HG03196 (cell line): Measurements from ENCODE around the gene PEPD.

ENCODE experiments used
- ATAC-seq: cut with Tn5 transposase; IDR thresholded peaks from one replicate; pipeline ENCODE4 v1.9.1; 2021; ENCODE audit not compliant: unreplicated experiment

PEPD gene

GRCh38 chr19:33343301-33343700 lies 178.3 kb downstream of the PEPD start:
- ATAC-seq = no peak

- no peak for ATAC-seq
These were observed 180.6 kb downstream of the PEPD start for GRCh38 chr19:33340991-33341390.

GRCh38 chr19:33339016-33339984 lies 182.3 kb downstream of the PEPD start:
- ATAC-seq = no peak
